Naive thymus-derived CD4-positive, alpha-beta T cell (primary cell): ENCODE data around the gene PDGFD. TPM values are rescaled to one million over a fixed set of nuclear protein-coding genes. Genes with fewer than 3 reads are reported as not detected.

ENCODE experiments used
- polyA plus RNA-seq, 2 donors: library from polyadenylated mRNA; unstranded; fragments of 300-500 nt; fragmentation: Illumina TruSeq; gene quantifications; one replicate each; pipeline ENCODE4 v1.2.3, GENCODE V29; 2021
- total RNA-seq, 6 experiments: library from RNA in 5 of 6; stranded (reverse) in 5 of 6; gene quantifications; 1 replicate in 5 of 6; 2 replicates in 1 of 6; pipeline ENCODE4 v1.2.3 and lab custom pipeline; 2021 to 2026

PDGFD gene
- total and polyA plus RNA-seq, 7 experiments from 2014 or later, result 0.05 to 3.6 (median 0.26) TPM; not detected in 3

Other genes starting within 250 kb of the PDGFD start
- not detected for gene DDI1, start 127.5 kb downstream of the PDGFD start, total RNA-seq
- gene DDI1, start 127.5 kb downstream of the PDGFD start, polyA plus RNA-seq, result not detected